Cardiac fibroblast (primary cell): ENCODE measurements around the gene FSTL3.
"Not testable (repeated sequence)": the region's sequence is repeated elsewhere in the genome, so short reads cannot be mapped to it uniquely, and the experiment has no call there.

ENCODE experiments used
- DNase-seq, 2 donors: peaks; one replicate each; pipeline versions ENCODE4 v3.0.0 to v3.0.0-alpha.2; 2010; ENCODE audit warnings: low read depth in 2 of 2
- H3K4me3 ChIP-seq, 2 donors: replicated peaks in 1 of 2; 1 replicate in 1 of 2; 2 replicates in 1 of 2; pipeline ENCODE4 v1.5.1; 2011; ENCODE audit warnings: low read depth in 2 of 2, low read length in 2 of 2, mild to moderate bottlenecking in 2 of 2, moderate library complexity in 1 of 2
- TF ChIP-seq, protein P1 (sequence below): IDR thresholded peaks from one replicate; pipeline ENCODE4 v1.5.1; 2011; ENCODE audit warnings: low read depth, mild to moderate bottlenecking, low read length, inconsistent platforms

FSTL3 gene

DNA sequence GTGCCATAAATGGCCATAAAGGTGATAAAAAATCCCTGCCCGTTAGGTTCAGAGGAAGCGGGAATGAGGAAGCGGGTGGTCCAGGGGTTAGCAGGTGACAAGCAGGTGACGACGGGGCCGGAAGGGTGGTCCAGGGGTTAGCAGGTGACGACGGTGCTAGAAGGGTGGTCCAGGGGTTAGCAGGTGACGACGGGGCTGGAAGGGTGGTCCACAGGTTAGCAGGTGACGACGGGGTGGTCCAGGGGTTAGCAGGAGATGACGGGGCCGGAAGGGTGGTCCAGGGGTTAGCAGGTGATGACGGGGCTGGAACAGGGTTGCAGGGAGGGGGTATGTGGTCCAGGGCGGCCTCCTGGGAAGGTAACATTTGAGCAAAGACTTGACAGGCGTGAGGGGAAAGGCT is 12.8 kb downstream of the FSTL3 start:
- no peak for DNase-seq
- TF ChIP-seq, protein P1, sequence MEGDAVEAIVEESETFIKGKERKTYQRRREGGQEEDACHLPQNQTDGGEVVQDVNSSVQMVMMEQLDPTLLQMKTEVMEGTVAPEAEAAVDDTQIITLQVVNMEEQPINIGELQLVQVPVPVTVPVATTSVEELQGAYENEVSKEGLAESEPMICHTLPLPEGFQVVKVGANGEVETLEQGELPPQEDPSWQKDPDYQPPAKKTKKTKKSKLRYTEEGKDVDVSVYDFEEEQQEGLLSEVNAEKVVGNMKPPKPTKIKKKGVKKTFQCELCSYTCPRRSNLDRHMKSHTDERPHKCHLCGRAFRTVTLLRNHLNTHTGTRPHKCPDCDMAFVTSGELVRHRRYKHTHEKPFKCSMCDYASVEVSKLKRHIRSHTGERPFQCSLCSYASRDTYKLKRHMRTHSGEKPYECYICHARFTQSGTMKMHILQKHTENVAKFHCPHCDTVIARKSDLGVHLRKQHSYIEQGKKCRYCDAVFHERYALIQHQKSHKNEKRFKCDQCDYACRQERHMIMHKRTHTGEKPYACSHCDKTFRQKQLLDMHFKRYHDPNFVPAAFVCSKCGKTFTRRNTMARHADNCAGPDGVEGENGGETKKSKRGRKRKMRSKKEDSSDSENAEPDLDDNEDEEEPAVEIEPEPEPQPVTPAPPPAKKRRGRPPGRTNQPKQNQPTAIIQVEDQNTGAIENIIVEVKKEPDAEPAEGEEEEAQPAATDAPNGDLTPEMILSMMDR = no peak
- no peak overlapping the region for H3K4me3 ChIP-seq

DNA sequence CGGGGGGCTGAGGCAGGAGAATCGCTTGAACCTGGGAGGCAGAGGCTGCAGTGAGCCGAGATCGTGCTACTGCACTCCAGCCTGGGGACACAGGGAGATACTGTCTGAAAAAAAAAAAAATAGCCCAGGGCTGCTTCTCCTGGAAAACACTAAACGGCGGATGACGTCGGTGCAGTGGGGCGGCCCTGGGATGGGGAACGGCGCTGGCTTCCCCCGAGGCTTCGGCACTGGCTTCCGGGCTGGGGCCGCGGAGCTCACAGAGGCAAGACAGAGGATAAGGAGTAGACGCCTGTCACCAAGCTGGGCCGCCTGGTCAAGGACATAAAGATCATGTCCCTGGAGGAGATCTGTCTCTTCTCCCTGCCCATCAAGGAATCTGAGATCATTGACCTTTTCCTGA is 14.0 kb downstream of the FSTL3 start:
- H3K4me3 ChIP-seq = no peak overlapping the region
- no peak for DNase-seq
- TF ChIP-seq, protein P1 = no peak

DNA sequence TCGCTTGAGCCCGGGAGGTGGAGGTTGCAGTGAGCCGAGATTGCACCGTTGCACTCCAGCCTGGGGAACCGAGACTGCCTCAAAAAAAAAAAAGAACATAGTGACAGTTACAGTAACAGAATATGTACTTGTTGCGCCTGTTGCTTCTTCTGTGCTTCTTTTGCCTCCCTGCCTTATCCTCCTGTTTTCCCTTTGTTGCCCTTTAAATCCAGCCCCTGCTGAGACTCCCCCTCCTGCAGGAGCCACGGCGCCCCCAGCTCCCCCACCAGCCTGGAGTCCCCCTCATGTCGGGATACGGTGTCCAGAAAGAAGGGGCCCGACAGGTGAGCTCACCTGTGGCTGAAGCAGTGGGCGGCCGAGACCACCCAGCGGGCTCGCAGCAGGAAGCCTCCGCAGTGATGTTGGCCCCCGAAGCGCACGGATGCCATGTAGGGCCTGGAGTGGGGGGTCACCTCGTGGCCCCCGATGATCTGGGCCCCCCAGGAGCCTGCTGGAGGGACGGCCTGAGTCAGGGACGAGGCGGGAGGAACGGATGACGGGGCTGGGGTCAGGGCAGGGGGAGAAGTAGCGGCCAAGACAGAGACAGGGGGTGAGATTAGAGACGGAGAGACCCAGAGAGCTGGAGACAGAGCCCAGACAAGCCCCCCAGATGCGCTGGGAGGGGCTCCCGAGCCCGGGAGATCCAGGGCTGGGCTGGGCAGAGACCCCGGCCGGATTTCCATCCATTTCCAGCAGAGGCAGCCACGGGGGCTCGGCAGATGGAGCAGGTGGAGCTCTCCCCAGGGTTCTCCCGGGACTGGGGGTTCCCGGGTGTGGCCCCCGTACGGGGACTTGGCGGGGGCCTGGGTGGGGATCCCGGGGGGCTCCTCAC is 18.5 kb downstream of the FSTL3 start:
- TF ChIP-seq, protein P1 = no peak
- H3K4me3 ChIP-seq = no peak overlapping the region
- DNase-seq = no peak

DNA sequence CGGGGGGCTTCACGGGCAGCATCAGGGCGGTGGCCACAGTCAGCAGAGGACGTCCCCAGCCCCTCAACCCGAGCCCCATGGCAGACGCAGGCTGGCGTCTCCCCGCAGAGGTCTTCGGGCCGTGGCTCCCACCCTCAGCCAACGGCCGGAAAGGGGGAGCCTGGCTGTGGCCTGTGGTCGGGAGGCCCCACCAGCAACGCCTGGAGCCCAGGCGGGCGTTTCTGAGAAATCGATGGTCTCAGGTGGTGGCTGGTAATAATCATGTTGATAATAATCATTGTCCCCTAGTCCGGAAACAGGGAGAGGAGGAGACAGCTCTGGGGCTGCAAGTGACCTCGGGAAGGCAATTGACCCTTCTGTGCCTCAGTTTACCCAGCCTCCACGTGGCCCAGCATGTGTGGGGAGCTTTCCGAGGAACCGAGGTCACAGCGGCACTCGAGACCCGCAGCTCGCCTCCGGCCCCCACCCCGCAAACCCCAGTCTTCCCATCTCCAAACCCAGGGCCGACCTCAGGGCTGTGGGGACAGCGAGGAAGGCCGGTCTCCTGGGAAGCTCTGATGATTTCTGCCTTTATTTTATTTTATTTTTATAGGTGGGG is 19.3 kb downstream of the FSTL3 start, which contains the start of gene PRSS57:
Gene PRSS57, minus strand, starts transcription at position 101 of the 598 bp plus-strand sequence. Its CDS starts 22 bp downstream, at position 79.
- H3K4me3 ChIP-seq = no peak within 1 kb of the TSS
- TF ChIP-seq, protein P1 = no peak
- DNase-seq = no peak

DNA sequence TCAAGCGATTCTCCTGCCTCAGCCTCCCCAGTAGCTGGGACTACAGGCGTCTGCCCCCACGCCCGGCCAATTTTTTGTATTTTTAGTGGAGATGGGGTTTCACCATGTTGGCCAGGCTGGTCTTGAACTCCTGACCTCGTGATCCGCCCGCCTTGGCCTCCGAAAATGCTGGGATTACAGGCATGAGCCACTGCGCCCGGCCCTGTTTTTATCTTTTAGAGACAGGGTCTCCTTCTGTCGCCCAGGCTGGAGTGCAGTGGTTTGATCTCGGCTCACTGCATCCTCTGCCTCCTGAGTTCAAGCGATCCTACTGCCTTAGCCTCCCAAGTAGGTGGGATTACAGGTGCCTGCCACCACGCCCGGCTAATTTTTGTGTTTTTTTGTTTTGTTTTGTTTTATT is 22.3 kb downstream of the FSTL3 start:
- not testable (repeated sequence) for DNase-seq, H3K4me3 ChIP-seq

DNA sequence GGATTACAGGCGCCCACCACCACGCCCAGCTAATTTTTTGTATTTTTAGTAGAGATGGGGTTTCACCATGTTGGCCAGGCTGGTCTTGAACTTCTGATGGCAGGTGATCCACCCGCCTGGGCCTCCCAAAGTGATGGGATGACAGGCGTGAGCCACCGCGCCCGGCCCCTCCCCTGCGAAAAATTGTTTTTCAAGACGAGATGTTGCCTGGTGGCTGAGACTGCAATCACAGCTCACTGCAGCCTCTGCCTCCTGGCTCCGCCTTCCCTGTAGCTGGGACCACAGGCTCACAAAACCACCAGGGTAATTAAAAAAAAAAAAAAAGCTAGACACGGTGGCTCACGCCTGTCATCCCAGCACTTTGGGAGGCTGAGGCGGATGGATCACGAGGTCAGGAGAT is 23.7 kb downstream of the FSTL3 start:
- DNase-seq, H3K4me3 ChIP-seq: not testable (repeated sequence)

DNA sequence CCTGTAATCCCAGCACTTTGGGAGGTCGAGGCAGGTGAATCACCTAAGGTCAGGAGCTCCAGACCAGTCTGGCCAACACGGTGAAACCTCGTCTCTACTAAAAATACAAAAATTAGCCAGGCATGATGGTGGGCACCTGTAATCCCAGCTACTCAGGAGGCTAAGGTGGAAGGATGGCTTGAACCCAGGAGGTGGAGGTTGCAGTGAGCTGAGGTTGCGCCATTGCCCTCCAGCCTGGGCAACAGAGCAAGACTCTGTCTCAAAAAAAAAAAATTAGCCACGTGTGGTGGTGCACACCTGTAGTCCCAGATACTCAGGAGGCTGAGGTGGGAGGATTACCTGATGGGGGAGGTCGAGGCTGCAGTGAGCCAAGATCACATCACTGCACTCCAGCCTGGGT is 26.7 kb downstream of the FSTL3 start:
- H3K4me3 ChIP-seq, DNase-seq: not testable (repeated sequence)

DNA sequence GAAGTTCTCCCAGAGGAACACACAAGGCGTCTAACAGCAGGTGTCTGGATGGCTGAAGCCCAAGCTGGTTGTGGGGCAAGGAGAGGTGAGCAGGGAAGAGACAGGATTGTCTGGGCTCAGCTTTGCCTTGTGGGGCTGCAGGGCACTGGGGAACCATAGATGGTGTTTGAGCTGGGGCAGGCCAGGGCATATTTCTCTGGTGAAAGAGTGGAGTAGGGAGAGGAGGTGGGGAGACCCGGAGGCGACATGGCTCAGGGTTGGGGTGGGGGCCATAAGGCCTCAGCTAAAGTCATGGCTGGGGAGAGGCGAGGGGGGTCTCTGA is 27.1 kb downstream of the FSTL3 start:
- no peak for DNase-seq
- TF ChIP-seq, protein P1 = no peak

More for the DNA sequence above, 27.1 kb downstream of the FSTL3 start:
- peak overlapping the region in 1 of 2 donors; percentile 8 for H3K4me3 ChIP-seq
